SHP77 (cell line): ENCODE data around the gene NADK.
"Not testable (repeated sequence)": the region's sequence is repeated elsewhere in the genome, so short reads cannot be mapped to it uniquely, and the experiment has no call there.

Source experiments
- DNase-seq, 2 experiments: peaks; one replicate each; lab custom pipeline; 2025; lab: John Stamatoyannopoulos, UW

NADK gene

GRCh38 chr1:1763657-1764621 is 14.3 kb downstream of the NADK start:
- DNase-seq: no peak

- DNase-seq: no peak
Observed at GRCh38 chr1:1761504-1762376, 16.5 kb downstream of the NADK start.

GRCh38 chr1:1760715-1761114 is 17.6 kb downstream of the NADK start:
- no peak for DNase-seq

GRCh38 chr1:1760345-1760650 is 18.0 kb downstream of the NADK start:
- DNase-seq: no peak

- peak in 1 of 2 experiments; percentile 55 for DNase-seq
Observed at GRCh38 chr1:1759456-1760344, 18.6 kb downstream of the NADK start.

GRCh38 chr1:1758692-1759455 is 19.4 kb downstream of the NADK start:
- peak; percentile 81 to 90 for DNase-seq

- no peak for DNase-seq
Observed at GRCh38 chr1:1758059-1758621, 20.1 kb downstream of the NADK start.

GRCh38 chr1:1757422-1758058 is 20.7 kb downstream of the NADK start:
- DNase-seq: no peak

GRCh38 chr1:1756661-1757421 is 21.4 kb downstream of the NADK start:
- DNase-seq: no peak

- DNase-seq: no peak
Observed at GRCh38 chr1:1755852-1756251, 22.4 kb downstream of the NADK start.

- DNase-seq: no peak
Observed at GRCh38 chr1:1755426-1755825, 22.8 kb downstream of the NADK start.

GRCh38 chr1:1754051-1754815 is 24.0 kb downstream of the NADK start:
- DNase-seq: no peak

- DNase-seq: no peak
Observed at GRCh38 chr1:1753607-1754005, 24.7 kb downstream of the NADK start.

GRCh38 chr1:1752636-1753606 is 25.3 kb downstream of the NADK start:
- DNase-seq: no peak

- DNase-seq: no peak
Observed at GRCh38 chr1:1752190-1752589, 26.1 kb downstream of the NADK start.

GRCh38 chr1:1749941-1750340 is 28.3 kb downstream of the NADK start:
- not testable (repeated sequence) for DNase-seq

GRCh38 chr1:1748686-1749321 is 29.5 kb downstream of the NADK start:
- DNase-seq: no peak
